Esophagus muscularis mucosa (tissue), 3 donors: ENCODE data around the gene KHK.

Experiments used
- POLR2A ChIP-seq: fragments of 450-650 bp; IDR thresholded peaks from one replicate; pipeline ENCODE4 v1.6.1; 2017; ENCODE audit warnings: antibody characterized with exemption, moderate library complexity, mild to moderate bottlenecking, low read depth
- TF ChIP-seq, protein P1 (sequence below), 3 experiments: fragments of 200-600 bp in 2 of 3; fragments of 450-650 bp in 1 of 3; sonication (generic) in 2 of 3; IDR thresholded peaks; one replicate each; pipeline ENCODE4 v1.5.1; 2017 to 2019; ENCODE audit warnings: antibody characterized with exemption in 3 of 3, mild to moderate bottlenecking in 2 of 3, moderate library complexity in 1 of 3

DNA sequence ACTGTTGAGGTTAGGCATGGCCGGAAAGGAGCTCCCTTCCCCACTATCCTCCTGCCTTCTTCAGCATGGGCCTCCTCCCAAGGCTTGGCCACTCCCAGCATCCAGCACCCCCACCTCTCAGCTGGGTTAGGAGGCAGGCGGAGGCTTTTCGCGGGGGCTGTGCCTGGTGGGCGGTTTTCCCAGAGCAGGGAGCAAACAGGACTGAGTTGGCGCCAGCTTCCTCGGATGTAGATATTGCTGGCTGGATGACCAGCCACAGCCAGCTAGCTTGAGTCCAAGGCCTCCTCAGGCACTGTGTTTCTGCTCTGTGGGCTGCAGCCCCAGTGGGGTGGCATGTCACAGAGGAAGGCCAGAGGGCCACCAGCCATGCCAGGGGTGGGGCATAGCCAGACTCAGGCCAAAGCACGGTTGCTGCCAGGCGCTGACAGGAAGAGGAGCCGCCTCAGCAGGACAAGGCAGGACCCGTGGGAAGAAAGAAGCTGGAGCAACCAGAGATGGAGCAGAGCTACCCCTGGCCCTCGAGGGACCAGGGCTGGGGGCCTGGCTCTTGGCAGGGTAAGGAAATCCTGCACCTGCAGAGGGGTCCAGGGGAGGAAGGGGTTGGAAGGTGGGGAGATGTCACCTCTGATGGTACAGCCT is 62.3 kb downstream of the KHK start, which contains the start of gene TCF23:
- TF ChIP-seq, protein P1, sequence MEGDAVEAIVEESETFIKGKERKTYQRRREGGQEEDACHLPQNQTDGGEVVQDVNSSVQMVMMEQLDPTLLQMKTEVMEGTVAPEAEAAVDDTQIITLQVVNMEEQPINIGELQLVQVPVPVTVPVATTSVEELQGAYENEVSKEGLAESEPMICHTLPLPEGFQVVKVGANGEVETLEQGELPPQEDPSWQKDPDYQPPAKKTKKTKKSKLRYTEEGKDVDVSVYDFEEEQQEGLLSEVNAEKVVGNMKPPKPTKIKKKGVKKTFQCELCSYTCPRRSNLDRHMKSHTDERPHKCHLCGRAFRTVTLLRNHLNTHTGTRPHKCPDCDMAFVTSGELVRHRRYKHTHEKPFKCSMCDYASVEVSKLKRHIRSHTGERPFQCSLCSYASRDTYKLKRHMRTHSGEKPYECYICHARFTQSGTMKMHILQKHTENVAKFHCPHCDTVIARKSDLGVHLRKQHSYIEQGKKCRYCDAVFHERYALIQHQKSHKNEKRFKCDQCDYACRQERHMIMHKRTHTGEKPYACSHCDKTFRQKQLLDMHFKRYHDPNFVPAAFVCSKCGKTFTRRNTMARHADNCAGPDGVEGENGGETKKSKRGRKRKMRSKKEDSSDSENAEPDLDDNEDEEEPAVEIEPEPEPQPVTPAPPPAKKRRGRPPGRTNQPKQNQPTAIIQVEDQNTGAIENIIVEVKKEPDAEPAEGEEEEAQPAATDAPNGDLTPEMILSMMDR (IDR thresholded peaks at IDR 0.05): no peak
- no peak for TF ChIP-seq POLR2A
